Cerebellar cortex (tissue), 1 donor: ENCODE results near the gene SULT1C2.

ENCODE experiments used
- DNase-seq: peaks from one replicate; pipeline ENCODE4 v3.0.0-alpha.2; 2015; ENCODE audit warnings: low spot score

The SULT1C2 gene

GRCh38 chr2:108297436-108298141 is 8.9 kb downstream of the SULT1C2 start:
- no peak for DNase-seq

- DNase-seq, result no peak
These were observed 12.9 kb downstream of the SULT1C2 start for GRCh38 chr2:108301558-108301957.

- no peak for DNase-seq
These were observed 16.3 kb downstream of the SULT1C2 start for GRCh38 chr2:108304975-108305374.

GRCh38 chr2:108305901-108306300 is 17.2 kb downstream of the SULT1C2 start:
- no peak for DNase-seq

GRCh38 chr2:108309903-108310302 is 21.2 kb downstream of the SULT1C2 start:
- no peak for DNase-seq

GRCh38 chr2:108314586-108315296 is 26.0 kb downstream of the SULT1C2 start:
- DNase-seq, result no peak

GRCh38 chr2:108315444-108315934 is 26.8 kb downstream of the SULT1C2 start:
- peak; percentile 1 for DNase-seq

- DNase-seq, result no peak
These were observed 27.3 kb downstream of the SULT1C2 start for GRCh38 chr2:108316033-108316432.

- DNase-seq, result no peak
These were observed 28.0 kb downstream of the SULT1C2 start for GRCh38 chr2:108316461-108317258.

GRCh38 chr2:108320326-108320922 is 31.7 kb downstream of the SULT1C2 start:
- DNase-seq, result no peak

- DNase-seq, result no peak
These were observed 34.9 kb downstream of the SULT1C2 start for GRCh38 chr2:108323619-108324018.

GRCh38 chr2:108324531-108325255 is 36.0 kb downstream of the SULT1C2 start:
- no peak for DNase-seq

GRCh38 chr2:108325756-108326155 is 37.1 kb downstream of the SULT1C2 start:
- no peak for DNase-seq

- no peak for DNase-seq
These were observed 41.1 kb downstream of the SULT1C2 start for GRCh38 chr2:108329771-108330170.

GRCh38 chr2:108330979-108331378 is 42.3 kb downstream of the SULT1C2 start:
- no peak for DNase-seq

- no peak for DNase-seq
These were observed 57.3 kb downstream of the SULT1C2 start for GRCh38 chr2:108345951-108346350.

GRCh38 chr2:108346827-108347226 is 58.1 kb downstream of the SULT1C2 start:
- no peak for DNase-seq

- DNase-seq, result no peak
These were observed 59.1 kb downstream of the SULT1C2 start for GRCh38 chr2:108347786-108348185.

GRCh38 chr2:108348816-108349570 is 60.3 kb downstream of the SULT1C2 start:
- DNase-seq, result no peak

- DNase-seq, result no peak
These were observed 60.9 kb downstream of the SULT1C2 start for GRCh38 chr2:108349571-108349928.

- DNase-seq, result no peak
These were observed 63.2 kb downstream of the SULT1C2 start for GRCh38 chr2:108351889-108352288.
